Measurements from ENCODE around the gene PPP2R1B.

The PPP2R1B gene

DNA sequence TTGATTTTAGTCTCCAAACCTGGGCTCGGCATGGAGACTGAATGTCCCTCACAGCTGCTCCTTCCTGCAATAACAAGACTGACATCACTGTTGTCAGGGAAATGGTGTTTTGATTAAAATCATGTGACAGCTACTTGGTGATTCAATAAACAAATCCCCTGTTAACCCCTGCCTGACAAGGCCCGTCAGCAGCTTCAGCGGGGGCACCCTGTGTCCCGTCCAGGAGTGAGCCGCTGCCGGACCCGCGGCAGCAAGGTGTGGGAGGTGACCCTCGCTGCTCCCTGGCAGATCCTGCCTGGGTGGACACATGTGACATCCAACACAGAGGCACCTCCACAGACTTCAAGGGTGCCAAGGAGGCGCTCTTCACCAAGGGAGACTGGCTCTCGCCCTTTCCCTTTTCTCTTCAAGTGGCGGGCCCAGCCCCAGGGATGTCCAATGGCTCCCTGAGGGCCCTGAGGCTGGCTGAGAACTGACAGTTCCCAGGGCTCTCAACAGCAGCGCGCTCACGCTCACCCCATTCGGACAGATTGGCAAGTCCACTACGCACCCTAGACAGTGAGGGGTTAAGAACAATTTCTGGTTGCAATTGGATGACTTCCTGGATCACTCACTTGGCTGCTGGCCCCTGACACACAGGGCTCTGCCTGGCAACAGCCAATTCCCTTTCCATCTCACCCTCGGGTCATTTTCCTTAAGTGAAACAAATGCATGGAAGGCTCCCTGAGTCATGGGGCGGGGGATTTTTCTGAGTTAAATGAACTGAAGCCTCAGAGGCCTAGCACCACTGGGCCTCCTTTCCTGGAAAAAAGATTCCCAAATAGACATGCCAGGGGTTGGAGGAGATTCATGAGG lies 30.7 kb downstream of the PPP2R1B start:
- Mint-ChIP-seq H3K27me3 (ENCODE audit: low read depth) (no peaks in the 10 kb centered on the region), H3K27ac (peak overlapping the region; percentile 98 to 100 (median 99)), H3K4me1 (peaks cover 65% of the 10 kb centered on the region), H3K36me3 (ENCODE audit: low read depth) (peaks cover 16% of the 10 kb centered on the region), H3K9me3 (no peaks in the 10 kb centered on the region), H3K4me3 (peak overlapping the region; percentile 72 to 80 (median 76))
- no peak for TF ChIP-seq CTCF (IDR thresholded peaks at IDR 0.05; ENCODE audit: unreplicated experiment in 3 of 3)

GRCh38 chr11:111734954-111735261 lies 31.3 kb downstream of the PPP2R1B start:
- H3K36me3 Mint-ChIP-seq (ENCODE audit: low read depth) = peaks cover 15% of the 10 kb centered on the region
- TF ChIP-seq CTCF (IDR thresholded peaks at IDR 0.05; ENCODE audit: unreplicated experiment in 3 of 3) = no peak
- H3K4me1 Mint-ChIP-seq = peaks cover 70% of the 10 kb centered on the region
- H3K4me3 Mint-ChIP-seq = peak overlapping the region; percentile 72 to 80 (median 76)
- H3K9me3 Mint-ChIP-seq = no peaks in the 10 kb centered on the region
- peak overlapping the region; percentile 98 to 100 (median 99) for H3K27ac Mint-ChIP-seq
- no peaks in the 10 kb centered on the region for H3K27me3 Mint-ChIP-seq (ENCODE audit: low read depth)

DNA sequence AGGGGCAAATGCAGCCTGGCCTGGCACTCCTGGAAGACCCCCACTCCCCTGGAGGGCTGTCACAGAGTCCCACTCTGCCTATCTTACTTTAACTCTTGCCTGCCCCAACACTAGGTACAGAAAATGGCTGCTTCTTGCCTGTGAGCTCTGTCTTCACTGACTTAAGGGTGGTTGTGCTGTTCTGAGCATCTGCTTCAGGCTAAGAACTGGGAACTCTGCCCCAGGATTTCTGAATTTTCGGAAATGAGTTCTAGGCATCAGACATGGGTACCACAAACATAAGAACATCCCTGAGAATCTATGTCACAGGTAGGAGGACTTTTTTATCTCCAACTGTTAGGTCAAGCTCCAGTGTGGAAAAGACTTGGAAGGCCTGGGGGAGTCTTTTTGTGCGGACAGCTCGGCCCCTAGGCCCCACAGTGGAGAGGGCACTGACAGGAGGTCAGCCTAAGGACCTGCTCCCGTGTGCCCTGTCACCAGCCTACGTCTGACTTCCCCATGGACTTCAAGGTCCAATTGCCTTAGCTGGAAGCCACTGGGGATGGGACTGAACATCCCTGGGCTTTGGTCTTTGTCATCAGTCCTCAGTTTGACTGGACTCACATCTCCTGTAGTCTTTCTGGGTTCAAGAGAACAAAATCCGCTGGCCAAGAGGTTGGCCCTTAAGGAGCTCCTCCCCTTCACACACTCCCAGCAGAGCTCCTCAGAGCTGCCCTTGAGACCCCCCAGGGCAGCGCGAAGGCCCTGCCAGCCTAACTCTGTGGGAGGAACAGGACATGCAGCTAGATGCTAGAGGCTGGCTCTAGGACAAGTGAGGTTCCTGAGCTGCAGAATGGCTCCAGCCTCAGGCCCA lies 31.9 kb downstream of the PPP2R1B start:
- Mint-ChIP-seq H3K9me3 (no peaks in the 10 kb centered on the region), H3K27me3 (ENCODE audit: low read depth) (no peaks in the 10 kb centered on the region)

GRCh38 chr11:111733611-111734088 lies 32.5 kb downstream of the PPP2R1B start:
- TF ChIP-seq CTCF (IDR thresholded peaks at IDR 0.05; ENCODE audit: unreplicated experiment in 3 of 3) = no peak
- Mint-ChIP-seq H3K36me3 (ENCODE audit: low read depth) (peaks cover 11% of the 10 kb centered on the region), H3K4me3 (no peak overlapping the region), H3K27ac (peak overlapping the region; percentile 90 to 100 (median 98)), H3K27me3 (ENCODE audit: low read depth) (no peaks in the 10 kb centered on the region), H3K4me1 (peaks cover 83% of the 10 kb centered on the region), H3K9me3 (no peaks in the 10 kb centered on the region)

More for the DNA sequence above, 31.9 kb downstream of the PPP2R1B start:
- Mint-ChIP-seq H3K4me3 (peak overlapping the region; percentile 72 to 80 (median 76)), H3K36me3 (ENCODE audit: low read depth) (peaks cover 13% of the 10 kb centered on the region), H3K4me1 (peaks cover 76% of the 10 kb centered on the region), H3K27ac (peak overlapping the region; percentile 98 to 100 (median 99))
- no peak for TF ChIP-seq CTCF (IDR thresholded peaks at IDR 0.05; ENCODE audit: unreplicated experiment in 3 of 3)

DNA sequence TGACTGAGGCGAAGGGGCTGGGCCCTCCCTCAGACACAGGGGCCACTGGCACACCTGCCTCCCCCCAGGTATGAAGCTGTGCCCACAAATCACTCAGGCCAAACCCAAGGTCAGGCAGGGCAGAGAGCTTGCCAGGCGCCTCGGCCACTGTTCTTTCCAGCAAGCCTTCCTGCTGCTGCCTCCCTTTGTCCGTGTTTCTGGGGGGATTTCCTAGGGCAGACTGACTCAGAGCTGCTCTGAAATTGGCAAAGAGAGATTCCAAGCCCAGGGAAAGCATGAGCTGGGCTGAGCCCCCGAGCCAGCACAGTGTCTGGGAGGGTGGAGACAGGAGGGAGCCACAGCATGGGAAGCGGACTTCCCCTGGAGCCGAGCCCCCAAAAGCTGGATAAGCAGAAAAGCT lies 33.2 kb downstream of the PPP2R1B start:
- Mint-ChIP-seq H3K27ac (peak overlapping the region; percentile 45 to 100 (median 88)), H3K27me3 (ENCODE audit: low read depth) (peaks cover 3% of the 10 kb centered on the region), H3K4me1 (peaks cover 81% of the 10 kb centered on the region), H3K9me3 (no peaks in the 10 kb centered on the region), H3K36me3 (ENCODE audit: low read depth) (peaks cover 8% of the 10 kb centered on the region), H3K4me3 (peak overlapping the region in 1 of 3 experiments; percentile 32)
- TF ChIP-seq CTCF (IDR thresholded peaks at IDR 0.05; ENCODE audit: unreplicated experiment in 3 of 3) = no peak

Data from nephron (organoid).